HepG2 (cell line): ENCODE results near the gene FAM20A. TPM values are rescaled to one million over a fixed set of nuclear protein-coding genes. Genes with fewer than 3 reads are reported as not detected.

Experiments used
- BRD4 ChIP-seq: sonication (generic); formaldehyde crosslinking; IDR thresholded peaks from 2 replicates; pipeline ENCODE4 v1.4.0; 2020; ENCODE audit warnings: missing genetic modification reagents
- EED ChIP-seq: sonication (generic); formaldehyde crosslinking; IDR thresholded peaks from 2 replicates; pipeline ENCODE4 v1.5.0; 2020; ENCODE audit warnings: mild to moderate bottlenecking, missing genetic modification reagents
- GTF3A ChIP-seq: sonication (generic); formaldehyde crosslinking; conservative IDR thresholded peaks from 2 replicates; pipeline ENCODE4 v1.4.0; 2020; ENCODE audit warnings: mild to moderate bottlenecking, missing genetic modification reagents
- KAT2B ChIP-seq: fragments of 150-350 bp; IDR thresholded peaks from 2 replicates; pipeline ENCODE4 v1.6.1; 2014; ENCODE audit warnings: low read depth, low read length, borderline replicate concordance
- PHB2 ChIP-seq: fragments of 450-650 bp; IDR thresholded peaks from 2 replicates; pipeline ENCODE4 v1.6.1; 2018; ENCODE audit not compliant: partially characterized antibody
- PHF8 ChIP-seq: sonication (generic); formaldehyde crosslinking; IDR thresholded peaks from 2 replicates; pipeline ENCODE4 v1.5.0; 2020; ENCODE audit warnings: missing genetic modification reagents
- SMARCC2 ChIP-seq: fragments of 450-650 bp; IDR thresholded peaks from 2 replicates; pipeline ENCODE4 v1.6.1; 2017; ENCODE audit warnings: antibody characterized with exemption, mild to moderate bottlenecking
- SRSF9 ChIP-seq: fragments of 200-400 bp; formaldehyde crosslinking; IDR thresholded peaks from 2 replicates; pipeline ENCODE4 v1.6.1; 2018; ENCODE audit warnings: borderline replicate concordance, mild to moderate bottlenecking, low read depth, low read length; ENCODE audit not compliant: insufficient read depth, poor library complexity, severe bottlenecking
- TAF15 ChIP-seq: fragments of 200-400 bp; formaldehyde crosslinking; IDR thresholded peaks from one replicate; pipeline ENCODE4 v1.6.1; 2018; ENCODE audit warnings: mild to moderate bottlenecking, low read depth, low read length; ENCODE audit not compliant: poor library complexity, severe bottlenecking
- THYN1 ChIP-seq: sonication (generic); formaldehyde crosslinking; IDR thresholded peaks from 2 replicates; pipeline ENCODE4 v1.8.1; 2023; ENCODE audit warnings: low read depth, mild to moderate bottlenecking, moderate library complexity, missing genetic modification reagents, borderline replicate concordance
- ZFAT ChIP-seq: sonication (generic); formaldehyde crosslinking; conservative IDR thresholded peaks from 2 replicates; pipeline ENCODE4 v1.8.1; 2023; ENCODE audit warnings: missing genetic modification reagents, inconsistent platforms
- ZNF550 ChIP-seq: sonication (generic); formaldehyde crosslinking; IDR thresholded peaks from 2 replicates; pipeline ENCODE4 v1.4.0; 2020; ENCODE audit warnings: mild to moderate bottlenecking, missing genetic modification reagents, borderline replicate concordance
- polyA plus RNA-seq, 8 experiments: library from polyadenylated mRNA; depleted of rRNA in 3 of 8; stranded (reverse) in 7 of 8; unstranded in 1 of 8; fragments of >200 nt; fragmentation: Illumina TruSeq in 4 of 8; extraction: Trizol in 4 of 8; gene quantifications; 2 replicates each; pipeline versions ENCODE4 v1.2.1 to v1.2.3, GENCODE V29; 2011 to 2016; ENCODE audit warnings: low read depth in 4 of 8, missing spikeins in 1 of 8, mixed read lengths in 1 of 8; ENCODE audit not compliant: insufficient read depth in 1 of 8
- total RNA-seq, 5 experiments: library from RNA; depleted of rRNA; stranded (reverse); fragments of >200 nt; fragmentation: Illumina TruSeq; extraction: Trizol; gene quantifications; 2 replicates each; pipeline ENCODE4 v1.2.3, GENCODE V29; 2016; ENCODE audit warnings: low read depth in 1 of 5
- TF ChIP-seq, protein P1 (sequence below): IDR thresholded peaks from 2 replicates; pipeline ENCODE4 v1.6.1; 2018; ENCODE audit warnings: missing genetic modification reagents
- TF ChIP-seq, protein P2 (sequence below): sonication (generic); formaldehyde crosslinking; IDR thresholded peaks from 2 replicates; pipeline ENCODE4 v1.9.0; 2021; ENCODE audit warnings: missing genetic modification reagents, borderline replicate concordance
- TF ChIP-seq, protein P3 (sequence below): sonication (generic); formaldehyde crosslinking; IDR thresholded peaks from 2 replicates; pipeline ENCODE4 v1.4.0; 2020; ENCODE audit warnings: missing genetic modification reagents
- TF ChIP-seq, protein P4 (sequence below): sonication (generic); formaldehyde crosslinking; IDR thresholded peaks from 2 replicates; pipeline ENCODE4 v1.4.0; 2020; ENCODE audit warnings: missing genetic modification reagents, borderline replicate concordance
- TF ChIP-seq, protein P5 (sequence below): sonication (generic); formaldehyde crosslinking; IDR thresholded peaks from 2 replicates; pipeline ENCODE4 v1.4.0; 2020; ENCODE audit warnings: missing genetic modification reagents

Gene FAM20A
- total and polyA plus RNA-seq, 2 of the 13 experiments (the other 11 are each of a cell fraction or from before 2014, with no cell fraction given), result 9.3 to 20.7 TPM

DNA sequence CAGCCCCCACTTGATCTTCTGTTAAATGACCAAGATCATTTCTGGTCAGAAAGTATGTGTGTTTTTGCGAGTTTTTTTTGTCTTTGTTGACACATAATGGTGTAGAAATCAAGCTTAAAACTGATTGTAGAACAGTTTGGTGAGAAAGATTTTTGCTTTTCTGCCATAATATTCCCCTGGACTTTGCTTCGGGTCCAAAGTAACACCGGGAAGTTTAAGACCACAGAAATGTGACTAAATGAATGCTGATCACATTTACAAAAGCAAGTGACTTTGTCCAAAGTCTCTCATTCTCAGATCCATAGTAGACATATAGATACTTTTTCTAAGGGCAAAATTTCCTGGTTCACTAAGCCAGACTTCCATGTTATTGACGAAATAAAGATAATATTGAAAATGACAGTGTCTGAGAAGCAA, 2.6 kb downstream of the FAM20A start (continued):
- TF ChIP-seq, protein P1, sequence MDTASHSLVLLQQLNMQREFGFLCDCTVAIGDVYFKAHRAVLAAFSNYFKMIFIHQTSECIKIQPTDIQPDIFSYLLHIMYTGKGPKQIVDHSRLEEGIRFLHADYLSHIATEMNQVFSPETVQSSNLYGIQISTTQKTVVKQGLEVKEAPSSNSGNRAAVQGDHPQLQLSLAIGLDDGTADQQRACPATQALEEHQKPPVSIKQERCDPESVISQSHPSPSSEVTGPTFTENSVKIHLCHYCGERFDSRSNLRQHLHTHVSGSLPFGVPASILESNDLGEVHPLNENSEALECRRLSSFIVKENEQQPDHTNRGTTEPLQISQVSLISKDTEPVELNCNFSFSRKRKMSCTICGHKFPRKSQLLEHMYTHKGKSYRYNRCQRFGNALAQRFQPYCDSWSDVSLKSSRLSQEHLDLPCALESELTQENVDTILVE, result peak; percentile 45; the same call in 1 of the 2 replicates
- TF ChIP-seq SMARCC2, result peak; percentile 31; the same call in 1 of the 2 replicates
- TF ChIP-seq TAF15, result no peak
- TF ChIP-seq, protein P2, sequence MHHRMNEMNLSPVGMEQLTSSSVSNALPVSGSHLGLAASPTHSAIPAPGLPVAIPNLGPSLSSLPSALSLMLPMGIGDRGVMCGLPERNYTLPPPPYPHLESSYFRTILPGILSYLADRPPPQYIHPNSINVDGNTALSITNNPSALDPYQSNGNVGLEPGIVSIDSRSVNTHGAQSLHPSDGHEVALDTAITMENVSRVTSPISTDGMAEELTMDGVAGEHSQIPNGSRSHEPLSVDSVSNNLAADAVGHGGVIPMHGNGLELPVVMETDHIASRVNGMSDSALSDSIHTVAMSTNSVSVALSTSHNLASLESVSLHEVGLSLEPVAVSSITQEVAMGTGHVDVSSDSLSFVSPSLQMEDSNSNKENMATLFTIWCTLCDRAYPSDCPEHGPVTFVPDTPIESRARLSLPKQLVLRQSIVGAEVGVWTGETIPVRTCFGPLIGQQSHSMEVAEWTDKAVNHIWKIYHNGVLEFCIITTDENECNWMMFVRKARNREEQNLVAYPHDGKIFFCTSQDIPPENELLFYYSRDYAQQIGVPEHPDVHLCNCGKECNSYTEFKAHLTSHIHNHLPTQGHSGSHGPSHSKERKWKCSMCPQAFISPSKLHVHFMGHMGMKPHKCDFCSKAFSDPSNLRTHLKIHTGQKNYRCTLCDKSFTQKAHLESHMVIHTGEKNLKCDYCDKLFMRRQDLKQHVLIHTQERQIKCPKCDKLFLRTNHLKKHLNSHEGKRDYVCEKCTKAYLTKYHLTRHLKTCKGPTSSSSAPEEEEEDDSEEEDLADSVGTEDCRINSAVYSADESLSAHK (CRISPR knock-in tag), result no peak
- TF ChIP-seq SRSF9, result no peak
- TF ChIP-seq ZNF550 (CRISPR knock-in tag), result no peak
- TF ChIP-seq, protein P3, sequence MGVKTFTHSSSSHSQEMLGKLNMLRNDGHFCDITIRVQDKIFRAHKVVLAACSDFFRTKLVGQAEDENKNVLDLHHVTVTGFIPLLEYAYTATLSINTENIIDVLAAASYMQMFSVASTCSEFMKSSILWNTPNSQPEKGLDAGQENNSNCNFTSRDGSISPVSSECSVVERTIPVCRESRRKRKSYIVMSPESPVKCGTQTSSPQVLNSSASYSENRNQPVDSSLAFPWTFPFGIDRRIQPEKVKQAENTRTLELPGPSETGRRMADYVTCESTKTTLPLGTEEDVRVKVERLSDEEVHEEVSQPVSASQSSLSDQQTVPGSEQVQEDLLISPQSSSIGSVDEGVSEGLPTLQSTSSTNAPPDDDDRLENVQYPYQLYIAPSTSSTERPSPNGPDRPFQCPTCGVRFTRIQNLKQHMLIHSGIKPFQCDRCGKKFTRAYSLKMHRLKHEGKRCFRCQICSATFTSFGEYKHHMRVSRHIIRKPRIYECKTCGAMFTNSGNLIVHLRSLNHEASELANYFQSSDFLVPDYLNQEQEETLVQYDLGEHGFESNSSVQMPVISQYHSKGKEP (CRISPR knock-in tag), result no peak
- TF ChIP-seq, protein P4, sequence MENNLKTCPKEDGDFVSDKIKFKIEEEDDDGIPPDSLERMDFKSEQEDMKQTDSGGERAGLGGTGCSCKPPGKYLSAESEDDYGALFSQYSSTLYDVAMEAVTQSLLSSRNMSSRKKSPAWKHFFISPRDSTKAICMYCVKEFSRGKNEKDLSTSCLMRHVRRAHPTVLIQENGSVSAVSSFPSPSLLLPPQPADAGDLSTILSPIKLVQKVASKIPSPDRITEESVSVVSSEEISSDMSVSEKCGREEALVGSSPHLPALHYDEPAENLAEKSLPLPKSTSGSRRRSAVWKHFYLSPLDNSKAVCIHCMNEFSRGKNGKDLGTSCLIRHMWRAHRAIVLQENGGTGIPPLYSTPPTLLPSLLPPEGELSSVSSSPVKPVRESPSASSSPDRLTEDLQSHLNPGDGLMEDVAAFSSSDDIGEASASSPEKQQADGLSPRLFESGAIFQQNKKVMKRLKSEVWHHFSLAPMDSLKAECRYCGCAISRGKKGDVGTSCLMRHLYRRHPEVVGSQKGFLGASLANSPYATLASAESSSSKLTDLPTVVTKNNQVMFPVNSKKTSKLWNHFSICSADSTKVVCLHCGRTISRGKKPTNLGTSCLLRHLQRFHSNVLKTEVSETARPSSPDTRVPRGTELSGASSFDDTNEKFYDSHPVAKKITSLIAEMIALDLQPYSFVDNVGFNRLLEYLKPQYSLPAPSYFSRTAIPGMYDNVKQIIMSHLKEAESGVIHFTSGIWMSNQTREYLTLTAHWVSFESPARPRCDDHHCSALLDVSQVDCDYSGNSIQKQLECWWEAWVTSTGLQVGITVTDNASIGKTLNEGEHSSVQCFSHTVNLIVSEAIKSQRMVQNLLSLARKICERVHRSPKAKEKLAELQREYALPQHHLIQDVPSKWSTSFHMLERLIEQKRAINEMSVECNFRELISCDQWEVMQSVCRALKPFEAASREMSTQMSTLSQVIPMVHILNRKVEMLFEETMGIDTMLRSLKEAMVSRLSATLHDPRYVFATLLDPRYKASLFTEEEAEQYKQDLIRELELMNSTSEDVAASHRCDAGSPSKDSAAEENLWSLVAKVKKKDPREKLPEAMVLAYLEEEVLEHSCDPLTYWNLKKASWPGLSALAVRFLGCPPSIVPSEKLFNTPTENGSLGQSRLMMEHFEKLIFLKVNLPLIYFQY (CRISPR knock-in tag), result no peak
- TF ChIP-seq, protein P5, sequence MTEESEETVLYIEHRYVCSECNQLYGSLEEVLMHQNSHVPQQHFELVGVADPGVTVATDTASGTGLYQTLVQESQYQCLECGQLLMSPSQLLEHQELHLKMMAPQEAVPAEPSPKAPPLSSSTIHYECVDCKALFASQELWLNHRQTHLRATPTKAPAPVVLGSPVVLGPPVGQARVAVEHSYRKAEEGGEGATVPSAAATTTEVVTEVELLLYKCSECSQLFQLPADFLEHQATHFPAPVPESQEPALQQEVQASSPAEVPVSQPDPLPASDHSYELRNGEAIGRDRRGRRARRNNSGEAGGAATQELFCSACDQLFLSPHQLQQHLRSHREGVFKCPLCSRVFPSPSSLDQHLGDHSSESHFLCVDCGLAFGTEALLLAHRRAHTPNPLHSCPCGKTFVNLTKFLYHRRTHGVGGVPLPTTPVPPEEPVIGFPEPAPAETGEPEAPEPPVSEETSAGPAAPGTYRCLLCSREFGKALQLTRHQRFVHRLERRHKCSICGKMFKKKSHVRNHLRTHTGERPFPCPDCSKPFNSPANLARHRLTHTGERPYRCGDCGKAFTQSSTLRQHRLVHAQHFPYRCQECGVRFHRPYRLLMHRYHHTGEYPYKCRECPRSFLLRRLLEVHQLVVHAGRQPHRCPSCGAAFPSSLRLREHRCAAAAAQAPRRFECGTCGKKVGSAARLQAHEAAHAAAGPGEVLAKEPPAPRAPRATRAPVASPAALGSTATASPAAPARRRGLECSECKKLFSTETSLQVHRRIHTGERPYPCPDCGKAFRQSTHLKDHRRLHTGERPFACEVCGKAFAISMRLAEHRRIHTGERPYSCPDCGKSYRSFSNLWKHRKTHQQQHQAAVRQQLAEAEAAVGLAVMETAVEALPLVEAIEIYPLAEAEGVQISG (CRISPR knock-in tag), result no peak
- no peak for TF ChIP-seq BRD4 (CRISPR knock-in tag)
- TF ChIP-seq ZFAT (CRISPR knock-in tag), result no peak
- no peak for TF ChIP-seq GTF3A (CRISPR knock-in tag)
- TF ChIP-seq PHB2, result no peak
- no peak for TF ChIP-seq THYN1
- peak; percentile 29; the same call in 1 of the 2 replicates for TF ChIP-seq PHF8 (CRISPR knock-in tag)
- TF ChIP-seq EED (CRISPR knock-in tag), result no peak
- no peak for TF ChIP-seq KAT2B
